ENCODE data around the gene GSAP. TPM values are rescaled to one million over a fixed set of nuclear protein-coding genes. Genes with fewer than 3 reads are reported as not detected.

Gene GSAP
- total and polyA plus RNA-seq, 2 donors (not counting 3 experiments of a cell fraction or from before 2014, with no cell fraction given): 2.3 to 5.8 TPM

DNA sequence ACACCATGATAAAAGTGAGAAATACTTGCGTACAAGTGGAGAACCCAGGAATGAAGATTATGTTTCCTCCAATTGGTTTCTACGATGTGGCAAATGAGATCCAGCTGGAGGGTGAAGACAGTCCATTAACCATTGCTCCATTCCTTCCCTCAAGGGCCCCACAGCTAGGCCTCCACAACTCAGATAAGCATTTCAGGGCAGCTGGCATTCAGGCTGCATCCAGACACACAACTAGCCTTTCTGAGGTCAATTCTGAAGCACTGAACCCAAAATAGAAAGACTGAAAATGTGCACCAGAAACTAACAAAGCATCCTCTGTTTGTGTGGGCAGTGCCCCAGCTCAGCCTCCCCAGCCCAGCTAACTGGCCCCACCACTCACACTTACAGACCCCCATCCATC, 94.8 kb downstream of the GSAP start:
- Histone ChIP-seq H2AFZ (ENCODE audit: low read depth, low read length) (no peak overlapping the region), H3K9ac (replicated peaks; ENCODE audit: extremely low read depth, insufficient read depth, low read length) (no peak overlapping the region), H3K27ac (ENCODE audit: insufficient read depth, low read depth, low read length) (no peak overlapping the region), H3K9me3 (replicated peaks; ENCODE audit: control insufficient read depth, insufficient read depth, low read length) (no peaks in the 10 kb centered on the region), H3K4me3 (replicated peaks in 1 of 3; ENCODE audit: insufficient read depth in 1 of 3, low read depth in 1 of 3, low read length in 3 of 3) (no peak overlapping the region), H3K36me3 (ENCODE audit: control insufficient read depth in 2 of 2, extremely low read depth in 1 of 2, insufficient read depth in 2 of 2, low read length in 2 of 2) (no peaks in the 10 kb centered on the region), H4K20me1 (replicated peaks; ENCODE audit: control insufficient read depth, extremely low read depth, insufficient read depth, low read length) (no peaks in the 10 kb centered on the region), H3K9me1 (replicated peaks; ENCODE audit: control insufficient read depth, extremely low read depth, insufficient read depth, low read length) (no peaks in the 10 kb centered on the region), H3K27me3 (ENCODE audit: control insufficient read depth in 2 of 2, insufficient read depth in 2 of 2, low read length in 2 of 2) (no peaks in the 10 kb centered on the region), H3K4me2 (ENCODE audit: insufficient read depth, low read length) (no peak overlapping the region), H3K4me1 (ENCODE audit: control insufficient read depth, extremely low read depth, insufficient read depth, low read length) (peaks cover 7% of the 10 kb centered on the region), H3K79me2 (ENCODE audit: control insufficient read depth, insufficient read depth, low read length) (no peaks in the 10 kb centered on the region)
- TF ChIP-seq GATA2 (IDR thresholded peaks at IDR 0.05; ENCODE audit: insufficient read depth, insufficient read length, low read depth, low read length) (no peak), JUN (IDR thresholded peaks at IDR 0.05; ENCODE audit: borderline replicate concordance, insufficient read depth, insufficient read length, low read depth) (no peak), FOS (IDR thresholded peaks at IDR 0.05; ENCODE audit: borderline replicate concordance, insufficient read depth, low read length) (no peak), MYC (IDR thresholded peaks at IDR 0.05; ENCODE audit: low read depth, low read length) (no peak), POLR2AphosphoS5 (IDR thresholded peaks at IDR 0.05; ENCODE audit: insufficient read depth, low read depth, low read length) (no peak), EZH2 (IDR thresholded peaks at IDR 0.05; ENCODE audit: borderline replicate concordance, low read depth, low read length, severe bottlenecking) (no peak), POLR2A (IDR thresholded peaks at IDR 0.05; ENCODE audit: low read depth, low read length) (no peak)
- TF ChIP-seq, protein P1, sequence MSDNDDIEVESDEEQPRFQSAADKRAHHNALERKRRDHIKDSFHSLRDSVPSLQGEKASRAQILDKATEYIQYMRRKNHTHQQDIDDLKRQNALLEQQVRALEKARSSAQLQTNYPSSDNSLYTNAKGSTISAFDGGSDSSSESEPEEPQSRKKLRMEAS (IDR thresholded peaks at IDR 0.05; ENCODE audit: insufficient read depth, insufficient read length): no peak
- TF ChIP-seq, protein P2, sequence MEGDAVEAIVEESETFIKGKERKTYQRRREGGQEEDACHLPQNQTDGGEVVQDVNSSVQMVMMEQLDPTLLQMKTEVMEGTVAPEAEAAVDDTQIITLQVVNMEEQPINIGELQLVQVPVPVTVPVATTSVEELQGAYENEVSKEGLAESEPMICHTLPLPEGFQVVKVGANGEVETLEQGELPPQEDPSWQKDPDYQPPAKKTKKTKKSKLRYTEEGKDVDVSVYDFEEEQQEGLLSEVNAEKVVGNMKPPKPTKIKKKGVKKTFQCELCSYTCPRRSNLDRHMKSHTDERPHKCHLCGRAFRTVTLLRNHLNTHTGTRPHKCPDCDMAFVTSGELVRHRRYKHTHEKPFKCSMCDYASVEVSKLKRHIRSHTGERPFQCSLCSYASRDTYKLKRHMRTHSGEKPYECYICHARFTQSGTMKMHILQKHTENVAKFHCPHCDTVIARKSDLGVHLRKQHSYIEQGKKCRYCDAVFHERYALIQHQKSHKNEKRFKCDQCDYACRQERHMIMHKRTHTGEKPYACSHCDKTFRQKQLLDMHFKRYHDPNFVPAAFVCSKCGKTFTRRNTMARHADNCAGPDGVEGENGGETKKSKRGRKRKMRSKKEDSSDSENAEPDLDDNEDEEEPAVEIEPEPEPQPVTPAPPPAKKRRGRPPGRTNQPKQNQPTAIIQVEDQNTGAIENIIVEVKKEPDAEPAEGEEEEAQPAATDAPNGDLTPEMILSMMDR (IDR thresholded peaks at IDR 0.05; ENCODE audit: extremely low read depth in 1 of 2, insufficient read depth in 1 of 2, low read depth in 1 of 2, low read length in 2 of 2): no peak
- FAIRE-seq (no peak), DNase-seq (ENCODE audit: low read depth, low spot score) (no peak)
- intact Hi-C loops (cut with micrococcal nuclease) (no loop called here), dilution Hi-C loops (cut with MboI; ENCODE audit: extremely low pct_ligation_motif_present, low sequenced_read_pairs) (no loop called here)
- POLR2A ChIA-PET: no interaction called here
- no TSS peak for BruUV-seq (replicated peaks)
- CTCF ChIA-PET: interaction anchor here (1.4 to 3.4 kb wide), 3 partner anchors 8 to 74 kb away, joined by 5 to 16 read pairs (median 8); no protein-coding TSS in a partner anchor

Data from endothelial cell of umbilical vein (primary cell).